ENCODE data around the gene SH3PXD2A.
A peak's percentile ranks its signal among the peaks of the same experiment; 100 is the strongest.

SH3PXD2A gene

DNA sequence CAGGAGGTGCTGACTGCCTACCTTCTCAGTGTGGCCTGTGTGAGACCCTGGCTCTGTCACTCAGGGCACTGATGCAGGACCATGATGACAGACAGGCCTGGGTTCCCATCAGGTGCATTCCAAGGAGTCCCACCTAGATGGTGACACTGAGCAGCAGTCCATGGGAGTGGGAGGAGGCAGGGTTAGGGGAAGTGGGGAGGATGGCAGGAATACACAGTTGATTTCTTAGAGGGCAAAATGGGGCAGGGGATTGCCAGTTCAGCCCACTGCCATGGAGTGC is 155.0 kb downstream of the SH3PXD2A start:
- no peaks in the 10 kb centered on the region for H3K36me3 ChIP-seq
- H3K9me3 ChIP-seq = no peaks in the 10 kb centered on the region
- DNase-seq = no peak
- TF ChIP-seq, protein P1, sequence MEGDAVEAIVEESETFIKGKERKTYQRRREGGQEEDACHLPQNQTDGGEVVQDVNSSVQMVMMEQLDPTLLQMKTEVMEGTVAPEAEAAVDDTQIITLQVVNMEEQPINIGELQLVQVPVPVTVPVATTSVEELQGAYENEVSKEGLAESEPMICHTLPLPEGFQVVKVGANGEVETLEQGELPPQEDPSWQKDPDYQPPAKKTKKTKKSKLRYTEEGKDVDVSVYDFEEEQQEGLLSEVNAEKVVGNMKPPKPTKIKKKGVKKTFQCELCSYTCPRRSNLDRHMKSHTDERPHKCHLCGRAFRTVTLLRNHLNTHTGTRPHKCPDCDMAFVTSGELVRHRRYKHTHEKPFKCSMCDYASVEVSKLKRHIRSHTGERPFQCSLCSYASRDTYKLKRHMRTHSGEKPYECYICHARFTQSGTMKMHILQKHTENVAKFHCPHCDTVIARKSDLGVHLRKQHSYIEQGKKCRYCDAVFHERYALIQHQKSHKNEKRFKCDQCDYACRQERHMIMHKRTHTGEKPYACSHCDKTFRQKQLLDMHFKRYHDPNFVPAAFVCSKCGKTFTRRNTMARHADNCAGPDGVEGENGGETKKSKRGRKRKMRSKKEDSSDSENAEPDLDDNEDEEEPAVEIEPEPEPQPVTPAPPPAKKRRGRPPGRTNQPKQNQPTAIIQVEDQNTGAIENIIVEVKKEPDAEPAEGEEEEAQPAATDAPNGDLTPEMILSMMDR (IDR thresholded peaks at IDR 0.05; ENCODE audit: low read depth, low read length) = no peak
- no peak overlapping the region for H3K4me3 ChIP-seq (ENCODE audit: low read depth, low read length)
- H3K27me3 ChIP-seq = no peaks in the 10 kb centered on the region
- H3K4me1 ChIP-seq = peaks cover 16% of the 10 kb centered on the region

DNA sequence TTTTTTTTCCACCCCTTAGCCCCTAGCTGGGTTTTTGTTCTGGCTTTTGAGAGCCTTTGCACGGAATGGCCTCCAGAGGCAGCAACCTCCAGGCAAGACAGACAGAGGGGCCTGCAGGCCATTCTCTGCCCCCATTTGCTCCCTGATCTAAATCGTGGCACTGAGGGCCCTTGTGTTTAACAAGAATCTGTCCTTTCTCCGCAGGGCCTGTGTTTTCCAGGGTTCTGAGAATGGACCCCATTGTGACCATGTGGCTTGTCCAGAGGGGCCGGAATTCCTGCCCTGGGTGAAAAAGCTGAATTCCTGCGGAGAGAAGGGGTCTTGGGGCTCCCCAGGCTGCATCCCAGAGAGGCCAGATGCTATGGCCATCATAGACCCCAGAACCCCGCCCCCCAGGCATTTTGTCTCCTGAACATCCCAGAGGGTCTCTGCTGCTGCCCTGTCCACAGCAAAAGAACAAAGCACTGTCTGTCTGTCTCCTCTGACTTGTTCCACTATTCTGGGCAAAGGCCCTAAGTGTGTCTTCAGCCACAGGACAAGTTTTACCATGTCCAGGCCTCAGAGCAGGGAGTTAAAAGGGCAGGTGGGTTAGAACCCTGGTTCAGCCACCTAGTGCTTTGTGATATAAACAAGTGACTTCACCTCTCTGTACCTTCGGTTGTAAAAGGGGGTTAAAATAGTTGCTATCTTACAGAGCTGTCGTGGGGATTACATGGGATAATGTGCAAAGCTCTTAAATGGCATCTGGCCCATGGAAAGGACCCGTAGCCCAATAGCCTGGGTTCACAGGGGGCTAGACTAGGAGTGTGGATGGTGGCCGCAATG is 155.6 kb downstream of the SH3PXD2A start:
- DNase-seq = no peak
- TF ChIP-seq, protein P1 (IDR thresholded peaks at IDR 0.05; ENCODE audit: low read depth, low read length) = peak; percentile 40

DNA sequence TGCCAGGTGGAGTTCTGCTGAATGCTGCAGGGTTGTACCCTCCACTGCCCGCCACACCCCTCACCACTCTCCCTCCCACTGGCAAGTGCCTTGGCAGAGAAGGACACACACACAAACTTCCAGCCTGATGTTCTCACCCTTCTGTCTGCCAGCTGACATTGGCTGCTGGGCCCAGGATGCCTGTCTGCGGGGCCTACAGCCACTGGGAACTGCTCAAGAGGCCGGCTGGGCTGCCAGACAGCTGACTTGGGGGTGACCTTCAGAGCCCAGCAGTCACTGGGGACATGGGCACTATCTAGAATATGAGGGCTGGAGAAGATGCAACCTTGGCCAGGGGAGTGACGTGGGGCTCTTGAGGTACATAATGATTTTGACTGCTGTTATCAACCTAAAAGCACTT is 157.1 kb downstream of the SH3PXD2A start:
- H3K4me1 ChIP-seq = peaks cover 23% of the 10 kb centered on the region
- H3K4me3 ChIP-seq (ENCODE audit: low read depth, low read length) = no peak overlapping the region
- no peak for DNase-seq
- H3K27me3 ChIP-seq = no peaks in the 10 kb centered on the region
- TF ChIP-seq, protein P1 (IDR thresholded peaks at IDR 0.05; ENCODE audit: low read depth, low read length) = no peak
- no peaks in the 10 kb centered on the region for H3K36me3 ChIP-seq
- H3K9me3 ChIP-seq = no peaks in the 10 kb centered on the region

More for the DNA sequence above, 155.6 kb downstream of the SH3PXD2A start:
- no peaks in the 10 kb centered on the region for H3K27me3 ChIP-seq
- no peaks in the 10 kb centered on the region for H3K9me3 ChIP-seq
- H3K36me3 ChIP-seq = no peaks in the 10 kb centered on the region
- H3K4me3 ChIP-seq (ENCODE audit: low read depth, low read length) = no peak overlapping the region
- H3K4me1 ChIP-seq = peaks cover 16% of the 10 kb centered on the region

DNA sequence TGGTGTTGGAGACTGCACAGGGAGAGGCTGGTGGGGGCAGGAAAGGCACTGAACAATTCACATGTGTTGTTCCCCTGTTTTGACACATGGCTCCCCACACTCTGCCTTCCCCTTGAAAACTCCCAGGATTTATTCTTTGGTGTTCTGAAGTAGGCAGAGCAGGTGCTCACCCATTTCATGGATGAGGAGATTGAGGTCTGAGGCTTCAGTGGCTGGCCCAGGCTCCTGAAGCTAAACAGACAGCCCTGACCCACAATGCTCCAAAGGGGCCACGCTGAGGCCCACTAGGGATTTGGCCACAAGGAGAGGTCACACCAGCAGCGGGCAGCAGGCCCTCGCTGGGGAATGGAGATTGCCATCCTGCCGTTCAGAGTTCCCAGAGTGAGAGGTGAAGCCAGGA is 157.6 kb downstream of the SH3PXD2A start:
- Histone ChIP-seq H3K9me3 (no peaks in the 10 kb centered on the region), H3K4me3 (ENCODE audit: low read depth, low read length) (no peak overlapping the region), H3K27me3 (no peaks in the 10 kb centered on the region), H3K36me3 (no peaks in the 10 kb centered on the region), H3K4me1 (peaks cover 23% of the 10 kb centered on the region)
- TF ChIP-seq, protein P1 (IDR thresholded peaks at IDR 0.05; ENCODE audit: low read depth, low read length) = no peak
- no peak for DNase-seq

DNA sequence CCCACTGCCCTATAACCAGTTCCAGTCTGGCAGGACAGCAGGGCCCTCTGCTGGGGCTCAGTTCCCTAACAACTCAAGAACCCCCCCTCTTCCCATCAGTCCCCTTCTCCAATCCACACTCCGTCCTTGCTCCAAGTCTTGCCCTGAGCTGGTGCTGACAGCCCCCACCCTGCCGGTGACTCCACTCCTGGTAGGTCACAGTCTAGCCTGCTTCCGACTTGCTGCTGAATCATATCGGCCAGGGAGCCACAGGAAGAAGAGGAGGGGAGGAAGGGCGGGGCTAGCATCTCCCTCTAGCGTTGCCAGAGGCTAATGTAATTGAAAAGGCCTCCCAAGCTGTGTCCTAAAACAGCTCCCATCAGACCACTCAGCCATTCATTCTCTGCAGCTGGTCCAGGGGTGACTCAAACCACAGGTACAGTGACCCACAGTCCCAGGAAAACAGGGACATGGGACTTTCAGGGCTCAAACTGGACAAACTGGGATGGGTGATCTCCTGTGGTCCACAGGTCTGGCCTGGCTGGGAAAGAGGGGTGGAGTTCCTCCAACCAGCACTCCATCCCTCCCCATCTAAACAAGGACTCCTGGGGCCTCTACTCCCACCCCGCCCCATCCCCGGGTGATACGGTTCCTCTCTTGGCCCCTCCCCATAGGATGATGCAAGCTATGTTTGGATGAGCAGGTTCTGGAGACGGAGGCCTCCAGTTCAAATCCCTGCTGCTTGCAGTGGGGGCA is 158.8 kb downstream of the SH3PXD2A start:
- DNase-seq = peak; percentile 70
- H3K9me3 ChIP-seq = no peaks in the 10 kb centered on the region
- H3K27me3 ChIP-seq = no peaks in the 10 kb centered on the region
- peaks cover 23% of the 10 kb centered on the region for H3K4me1 ChIP-seq
- no peaks in the 10 kb centered on the region for H3K36me3 ChIP-seq
- no peak overlapping the region for H3K4me3 ChIP-seq (ENCODE audit: low read depth, low read length)
- TF ChIP-seq, protein P1 (IDR thresholded peaks at IDR 0.05; ENCODE audit: low read depth, low read length) = peak; percentile 42; the same call in 1 of the 2 replicates

DNA sequence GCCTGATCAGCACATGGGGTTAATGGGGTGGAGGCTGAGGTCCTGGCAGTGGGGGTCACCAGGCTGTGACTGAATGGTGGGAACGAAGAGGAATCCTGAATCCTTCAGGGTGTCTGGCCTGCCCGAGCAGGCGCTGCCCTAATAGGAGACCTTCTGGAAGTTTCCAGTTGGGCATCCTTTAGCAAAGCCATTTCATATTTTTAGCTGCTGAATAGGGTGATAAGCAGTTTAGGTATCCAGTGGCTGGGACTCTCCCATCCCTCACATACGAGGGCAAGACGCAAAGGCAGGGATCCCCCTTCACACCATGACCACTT is 159.3 kb downstream of the SH3PXD2A start:
- no peak for DNase-seq
- no peaks in the 10 kb centered on the region for H3K36me3 ChIP-seq
- H3K27me3 ChIP-seq = no peaks in the 10 kb centered on the region
- peaks cover 23% of the 10 kb centered on the region for H3K4me1 ChIP-seq
- H3K4me3 ChIP-seq (ENCODE audit: low read depth, low read length) = no peak overlapping the region
- H3K9me3 ChIP-seq = no peaks in the 10 kb centered on the region
- TF ChIP-seq, protein P1 (IDR thresholded peaks at IDR 0.05; ENCODE audit: low read depth, low read length) = no peak
